Measurements from ENCODE around the gene SPATA21. TPM values are rescaled to one million over a fixed set of nuclear protein-coding genes. Genes with fewer than 3 reads are reported as not detected.
A peak's percentile ranks its signal among the peaks of the same experiment; 100 is the strongest.
"Not testable (repeated sequence)": the region's sequence is repeated elsewhere in the genome, so short reads cannot be mapped to it uniquely, and the experiment has no call there.

SPATA21 gene
- total and polyA plus RNA-seq, 7 donors, result under 0.01 to 0.23 (median 0.17) TPM; not detected in 4

GRCh38 chr1:16367258-16367967 lies 69.8 kb downstream of the SPATA21 start:
- TF ChIP-seq POLR2A (IDR thresholded peaks at IDR 0.05) (peak; percentile 85 to 89), CTCF (IDR thresholded peaks at IDR 0.05) (no peak), EP300 (IDR thresholded peaks at IDR 0.05) (no peak), POLR2AphosphoS5 (IDR thresholded peaks at IDR 0.05) (peak; percentile 66 to 97 (median 94))
- intact Hi-C loops (cut with DNase I), result loop anchor here (10.0 kb wide), 1 partner anchor 163 kb away; no protein-coding TSS in a partner anchor
- H3K27ac ChIP-seq, result peak overlapping the region; percentile 92 to 98 (median 94)
- H3K27me3 ChIP-seq, result no peaks in the 10 kb centered on the region
- H3K9me3 ChIP-seq, result no peaks in the 10 kb centered on the region
- DNase-seq, result peak; percentile 93
- H3K4me3 ChIP-seq, result peak overlapping the region; percentile 64 to 92 (median 85)
- WGBS, 2 donors, result 0% methylated on average over 47 of the region's 47 CpGs
- peaks cover 0 to 52% (median 45%) of the 10 kb centered on the region in 4 donors for H3K4me1 ChIP-seq
- H3K36me3 ChIP-seq, result no peaks in the 10 kb centered on the region

- H3K27ac ChIP-seq, result peak within 1 kb of the TSS; percentile 92 to 98 (median 94)
- WGBS, 2 donors, result 1 to 3% methylated on average over 24 of the region's 24 CpGs
- intact Hi-C loops (cut with DNase I), result loop anchor here (10.0 kb wide), 1 partner anchor 162 kb away; no protein-coding TSS in a partner anchor
These were observed 70.4 kb downstream of the SPATA21 start, which contains the start of gene SZRD1 for GRCh38 chr1:16366722-16367257. SZRD1 (plus strand) TSS chr1:16367242; CDS start chr1:16367258, 16 bp downstream.

GRCh38 chr1:16365146-16365498 lies 72.1 kb downstream of the SPATA21 start:
- H3K27ac ChIP-seq, result peak overlapping the region; percentile 41 to 92 (median 58)

More at GRCh38 chr1:16366722-16367257, 70.4 kb downstream of the SPATA21 start, which contains the start of gene SZRD1:
- DNase-seq, result peak; percentile 99
- Histone ChIP-seq H3K9me3 (no peaks in the 10 kb centered on the region), H3K4me3 (peak within 1 kb of the TSS; percentile 64 to 92 (median 85)), H3K4me1 (peaks cover 0 to 46% (median 39%) of the 10 kb centered on the region in 4 donors), H3K27me3 (no peaks in the 10 kb centered on the region), H3K36me3 (no peaks in the 10 kb centered on the region)
- no peak for TF ChIP-seq EP300 (IDR thresholded peaks at IDR 0.05)
- TF ChIP-seq CTCF (IDR thresholded peaks at IDR 0.05), result no peak
- peak in 1 of 4 donors; percentile 85 for TF ChIP-seq POLR2AphosphoS5 (IDR thresholded peaks at IDR 0.05)
- TF ChIP-seq POLR2A (IDR thresholded peaks at IDR 0.05), result no peak

GRCh38 chr1:16356867-16357266 lies 80.4 kb downstream of the SPATA21 start:
- no peak for TF ChIP-seq POLR2A (IDR thresholded peaks at IDR 0.05)
- no peak for TF ChIP-seq POLR2AphosphoS5 (IDR thresholded peaks at IDR 0.05)
- TF ChIP-seq CTCF (IDR thresholded peaks at IDR 0.05), result no peak
- TF ChIP-seq EP300 (IDR thresholded peaks at IDR 0.05), result no peak
- intact Hi-C loops (cut with DNase I), result no loop called here
- Histone ChIP-seq H3K4me3 (no peak overlapping the region), H3K27ac (no peak overlapping the region), H3K27me3 (no peaks in the 10 kb centered on the region), H3K4me1 (peaks cover 0 to 6% (median 5%) of the 10 kb centered on the region in 4 donors), H3K9me3 (no peaks in the 10 kb centered on the region), H3K36me3 (no peaks in the 10 kb centered on the region)
- DNase-seq, result no peak
- 89% methylated on average over 3 of the region's 3 CpGs for WGBS, 2 donors

More at GRCh38 chr1:16365146-16365498, 72.1 kb downstream of the SPATA21 start:
- H3K36me3 ChIP-seq, H3K4me3 ChIP-seq, H3K27me3 ChIP-seq, DNase-seq, H3K9me3 ChIP-seq: not testable (repeated sequence)
- TF ChIP-seq POLR2AphosphoS5 (IDR thresholded peaks at IDR 0.05), result peak in 2 of 4 donors; percentile 46 to 55
- peak in 1 of 4 donors; percentile 5 for TF ChIP-seq EP300 (IDR thresholded peaks at IDR 0.05)
- peaks cover 0 to 33% (median 27%) of the 10 kb centered on the region in 4 donors for H3K4me1 ChIP-seq
- intact Hi-C loops (cut with DNase I), result loop anchor here (10.0 kb wide), 1 partner anchor 160 kb away; no protein-coding TSS in a partner anchor
- 81 to 85% methylated on average over 3 of the region's 3 CpGs for WGBS, 2 donors

GRCh38 chr1:16354619-16355018 lies 82.6 kb downstream of the SPATA21 start:
- no peaks in the 10 kb centered on the region for H3K36me3 ChIP-seq
- WGBS, 2 donors, result 92 to 95% methylated on average over 2 of the region's 2 CpGs
- H3K4me3 ChIP-seq, result no peak overlapping the region
- H3K27me3 ChIP-seq, result no peaks in the 10 kb centered on the region
- no peaks in the 10 kb centered on the region for H3K9me3 ChIP-seq
- TF ChIP-seq EP300 (IDR thresholded peaks at IDR 0.05) (no peak), POLR2AphosphoS5 (IDR thresholded peaks at IDR 0.05) (no peak), CTCF (IDR thresholded peaks at IDR 0.05) (no peak), POLR2A (IDR thresholded peaks at IDR 0.05) (no peak)
- H3K4me1 ChIP-seq, result peaks cover 0 to 24% (median 13%) of the 10 kb centered on the region in 4 donors
- peak; percentile 40 for DNase-seq
- intact Hi-C loops (cut with DNase I), result loop anchor here (5.0 kb wide), 1 partner anchor 107 kb away; no protein-coding TSS in a partner anchor
- H3K27ac ChIP-seq, result no peak overlapping the region
